ENCODE data around the gene MCM5.

The MCM5 gene

GRCh38 chr22:35404176-35404575, 4.2 kb downstream of the MCM5 start:
- no peak for DNase-seq

GRCh38 chr22:35406443-35406842, 6.5 kb downstream of the MCM5 start:
- no peak for DNase-seq

- DNase-seq: no peak
These were observed 7.4 kb downstream of the MCM5 start for GRCh38 chr22:35407362-35407761.

- DNase-seq: peak; percentile 77 to 90
These were observed 10.1 kb downstream of the MCM5 start for GRCh38 chr22:35409783-35410662.

- no peak for DNase-seq
These were observed 10.7 kb downstream of the MCM5 start for GRCh38 chr22:35410663-35411034.

- DNase-seq: no peak
These were observed 11.2 kb downstream of the MCM5 start for GRCh38 chr22:35411102-35411501.

- DNase-seq: no peak
These were observed 13.7 kb downstream of the MCM5 start for GRCh38 chr22:35413624-35414023.

GRCh38 chr22:35417606-35418005, 17.7 kb downstream of the MCM5 start:
- no peak for DNase-seq

- no peak for DNase-seq
These were observed 18.1 kb downstream of the MCM5 start for GRCh38 chr22:35418088-35418487.

- peak in 1 of 2 experiments; percentile 12 for DNase-seq
These were observed 18.8 kb downstream of the MCM5 start for GRCh38 chr22:35418731-35419130.

GRCh38 chr22:35419756-35420155, 19.8 kb downstream of the MCM5 start:
- no peak for DNase-seq

GRCh38 chr22:35421121-35421520, 21.2 kb downstream of the MCM5 start:
- DNase-seq: no peak

- no peak for DNase-seq
These were observed 22.2 kb downstream of the MCM5 start for GRCh38 chr22:35422145-35422544.

GRCh38 chr22:35422936-35423335, 23.0 kb downstream of the MCM5 start:
- no peak for DNase-seq

- no peak for DNase-seq
These were observed 24.1 kb downstream of the MCM5 start for GRCh38 chr22:35424081-35424480.

GRCh38 chr22:35424761-35425160, 24.8 kb downstream of the MCM5 start:
- DNase-seq: no peak

GRCh38 chr22:35425546-35425945, 25.6 kb downstream of the MCM5 start:
- DNase-seq: no peak

- no peak for DNase-seq
These were observed 26.2 kb downstream of the MCM5 start for GRCh38 chr22:35425971-35426800.

- no peak for DNase-seq
These were observed 26.8 kb downstream of the MCM5 start for GRCh38 chr22:35426801-35427140.

GRCh38 chr22:35430897-35431322, 31.0 kb downstream of the MCM5 start:
- peak in 1 of 2 experiments; percentile 24 for DNase-seq

GRCh38 chr22:35431483-35432227, 31.7 kb downstream of the MCM5 start:
- no peak for DNase-seq

GRCh38 chr22:35432228-35432905, 32.4 kb downstream of the MCM5 start:
- no peak for DNase-seq
